PC-3 (cell line): ENCODE data around the gene GALNT3. TPM values are rescaled to one million over a fixed set of nuclear protein-coding genes. Genes with fewer than 3 reads are reported as not detected.

Source experiments
- ATAC-seq: fragments of 200-7000 bp; cut with Tn5 transposase; 2 replicates; pipeline ENCODE4 v1.9.1; 2020; ENCODE audit warnings: mild to moderate bottlenecking, moderate library complexity
- BruUV-seq: library from RNA; stranded (reverse); fragments of 400-500 nt; replicated peaks from 2 replicates; lab custom pipeline; 2021; lab: Mats Ljungman, UMichigan
- CTCF ChIA-PET: fragments of 300-600 bp; sonication (Branson Sonifier 250); formaldehyde crosslinking; loops from one replicate; lab custom pipeline; 2022; ENCODE audit warnings: antibody characterized with exemption; lab: Charles Lee
- POLR2A ChIA-PET: fragments of 300-600 bp; sonication (Branson Sonifier 250); formaldehyde crosslinking; loops from one replicate; lab custom pipeline; 2022; ENCODE audit warnings: antibody characterized with exemption; ENCODE audit not compliant: unreplicated experiment; lab: Charles Lee
- DNase-seq: peaks from one replicate; pipeline ENCODE4 v3.0.0-alpha.2; 2015
- H2AFZ ChIP-seq: fragments of 300-600 bp; sonication (generic); 2 replicates; pipeline ENCODE4 v1.6.0; 2016; ENCODE audit warnings: antibody characterized with exemption, low read length
- H3F3A ChIP-seq: fragments of 300-600 bp; sonication (generic); one replicate; pipeline ENCODE4 v1.6.0; 2017; ENCODE audit warnings: antibody characterized with exemption, low read length, control low read depth, mild to moderate bottlenecking; ENCODE audit not compliant: unreplicated experiment
- H3K27ac ChIP-seq: fragments of 300-600 bp; sonication (generic); 2 replicates; pipeline ENCODE4 v1.5.1; 2016; ENCODE audit warnings: mild to moderate bottlenecking, low read length
- H3K27me3 ChIP-seq: fragments of 300-600 bp; sonication (generic); 2 replicates; pipeline ENCODE4 v1.6.1; 2016; ENCODE audit warnings: low read length, mixed read lengths
- H3K36me3 ChIP-seq: fragments of 300-600 bp; sonication (generic); 2 replicates; pipeline ENCODE4 v1.6.1; 2016; ENCODE audit warnings: low read depth, mixed run types, low read length, mixed read lengths
- H3K4me1 ChIP-seq: fragments of 300-600 bp; sonication (generic); 2 replicates; pipeline ENCODE4 v1.5.1; 2016; ENCODE audit warnings: low read length; ENCODE audit not compliant: insufficient read depth
- H3K4me2 ChIP-seq: fragments of 300-600 bp; sonication (generic); 2 replicates; pipeline ENCODE4 v1.6.0; 2016; ENCODE audit warnings: low read length
- H3K4me3 ChIP-seq: fragments of 300-600 bp; sonication (generic); 2 replicates; pipeline ENCODE4 v1.5.1; 2016; ENCODE audit warnings: mild to moderate bottlenecking, low read length, mixed read lengths
- H3K79me2 ChIP-seq: fragments of 300-600 bp; sonication (generic); 2 replicates; pipeline ENCODE4 v1.6.1; 2017; ENCODE audit warnings: low read length, mixed read lengths
- H3K9ac ChIP-seq: fragments of 300-600 bp; sonication (generic); 2 replicates; pipeline ENCODE4 v1.6.0; 2016; ENCODE audit warnings: mild to moderate bottlenecking, low read length
- H3K9me2 ChIP-seq: fragments of 300-600 bp; sonication (generic); replicated peaks from 2 replicates; pipeline ENCODE4 v1.6.1; 2016; ENCODE audit warnings: mixed run types, low read length, mixed read lengths
- H3K9me3 ChIP-seq: fragments of 300-600 bp; sonication (generic); 2 replicates; pipeline ENCODE4 v1.6.1; 2016; ENCODE audit warnings: low read length, mixed read lengths
- H4K20me1 ChIP-seq: fragments of 300-600 bp; sonication (generic); 2 replicates; pipeline ENCODE4 v1.6.1; 2016; ENCODE audit warnings: low read length, mixed read lengths
- EZH2 ChIP-seq: fragments of 300-600 bp; sonication (generic); IDR thresholded peaks from one replicate; pipeline ENCODE4 v1.6.1; 2017; ENCODE audit warnings: antibody characterized with exemption, mild to moderate bottlenecking, low read length; ENCODE audit not compliant: unreplicated experiment
- EZH2phosphoT487 ChIP-seq: fragments of 300-600 bp; sonication (generic); IDR thresholded peaks from 2 replicates; pipeline ENCODE4 v1.6.1; 2018; ENCODE audit warnings: mild to moderate bottlenecking, antibody characterized with exemption, low read length, borderline replicate concordance
- intact Hi-C: fragments of 100-400 bp; cut with micrococcal nuclease; formaldehyde crosslinking; loops from 2 replicates; pipeline ENCODE4 v1.9.0; 2023
- total RNA-seq: library from RNA; depleted of rRNA; stranded (reverse); fragments of >200 nt; gene quantifications from 2 replicates; pipeline ENCODE4 v1.2.3, GENCODE V29; 2014
- TF ChIP-seq, protein P1 (sequence below): fragments of 300-600 bp; sonication (generic); conservative IDR thresholded peaks from 2 replicates; pipeline ENCODE4 v1.5.1; 2017; ENCODE audit warnings: antibody characterized with exemption, low read depth, mild to moderate bottlenecking, low read length

Gene GALNT3
- total RNA-seq, 1 experiment from 2014 or later: 44.8 TPM

- CTCF ChIA-PET: no interaction called here
- no peaks in the 10 kb centered on the region; the same call in 1 of the 2 replicates for H3K9me2 ChIP-seq
- intact Hi-C loops: no loop called here
- no peak overlapping the region for H3K27ac ChIP-seq
- H3K79me2 ChIP-seq: no peaks in the 10 kb centered on the region
- H4K20me1 ChIP-seq: no peaks in the 10 kb centered on the region
- H3K4me3 ChIP-seq: 0 out of 2 replicates have a peak overlapping the region, but pooled peaks have one; percentile 6
- H3K9ac ChIP-seq: no peak overlapping the region
- ATAC-seq: peak; percentile 67
- POLR2A ChIA-PET: no interaction called here
- TF ChIP-seq, protein P1, sequence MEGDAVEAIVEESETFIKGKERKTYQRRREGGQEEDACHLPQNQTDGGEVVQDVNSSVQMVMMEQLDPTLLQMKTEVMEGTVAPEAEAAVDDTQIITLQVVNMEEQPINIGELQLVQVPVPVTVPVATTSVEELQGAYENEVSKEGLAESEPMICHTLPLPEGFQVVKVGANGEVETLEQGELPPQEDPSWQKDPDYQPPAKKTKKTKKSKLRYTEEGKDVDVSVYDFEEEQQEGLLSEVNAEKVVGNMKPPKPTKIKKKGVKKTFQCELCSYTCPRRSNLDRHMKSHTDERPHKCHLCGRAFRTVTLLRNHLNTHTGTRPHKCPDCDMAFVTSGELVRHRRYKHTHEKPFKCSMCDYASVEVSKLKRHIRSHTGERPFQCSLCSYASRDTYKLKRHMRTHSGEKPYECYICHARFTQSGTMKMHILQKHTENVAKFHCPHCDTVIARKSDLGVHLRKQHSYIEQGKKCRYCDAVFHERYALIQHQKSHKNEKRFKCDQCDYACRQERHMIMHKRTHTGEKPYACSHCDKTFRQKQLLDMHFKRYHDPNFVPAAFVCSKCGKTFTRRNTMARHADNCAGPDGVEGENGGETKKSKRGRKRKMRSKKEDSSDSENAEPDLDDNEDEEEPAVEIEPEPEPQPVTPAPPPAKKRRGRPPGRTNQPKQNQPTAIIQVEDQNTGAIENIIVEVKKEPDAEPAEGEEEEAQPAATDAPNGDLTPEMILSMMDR: no peak
- no peak for TF ChIP-seq EZH2phosphoT487
- TF ChIP-seq EZH2: no peak
- BruUV-seq: no TSS peak
- no peaks in the 10 kb centered on the region for H3K36me3 ChIP-seq
- peak overlapping the region; percentile 51 for H3K4me2 ChIP-seq
- no peaks in the 10 kb centered on the region for H3K9me3 ChIP-seq
- peak; percentile 94 for DNase-seq
- H3K4me1 ChIP-seq: peaks cover 29% of the 10 kb centered on the region
- H2AFZ ChIP-seq: no peak overlapping the region
- no peaks in the 10 kb centered on the region for H3K27me3 ChIP-seq
- H3F3A ChIP-seq: no peaks in the 10 kb centered on the region
Observed at GRCh38 chr2:165804719-165805118, 10.7 kb upstream of the GALNT3 start.

DNA sequence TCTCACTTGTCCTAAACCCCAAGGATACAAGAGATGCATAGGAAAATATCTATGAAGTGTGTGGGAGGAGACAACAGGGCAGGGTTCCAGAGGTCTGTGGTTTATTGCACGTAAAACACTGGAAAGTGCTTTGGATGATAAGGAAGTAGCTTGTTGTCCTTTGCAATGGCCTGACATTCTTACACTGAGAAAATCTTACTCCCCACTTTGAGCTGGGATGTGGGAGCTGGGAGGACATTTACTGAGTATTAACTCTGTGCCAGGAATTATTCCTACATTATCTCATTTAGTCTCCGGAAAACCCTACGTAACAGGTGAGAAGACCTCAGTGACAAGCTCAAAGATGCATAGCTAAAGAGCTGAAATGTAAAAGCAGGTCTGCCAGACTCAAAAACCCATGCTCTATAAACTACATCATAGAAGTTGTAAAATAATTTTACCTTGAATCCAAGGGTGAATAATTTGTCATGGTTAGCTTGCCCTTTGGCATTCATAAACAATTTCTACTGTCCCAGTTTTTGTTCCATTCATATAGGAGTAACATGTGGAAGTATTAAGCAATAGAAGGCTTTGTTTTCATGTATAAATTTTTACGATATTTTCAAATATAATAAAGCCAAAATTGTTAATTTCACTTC is 9.2 kb upstream of the GALNT3 start:
- H3K4me1 ChIP-seq: peaks cover 29% of the 10 kb centered on the region
- H3K4me3 ChIP-seq: no peak overlapping the region
- CTCF ChIA-PET: interaction anchor here (1.5 kb wide), 1 partner anchor 71 kb away, joined by 8 read pairs; no protein-coding TSS in a partner anchor
- DNase-seq (peak; percentile 76), ATAC-seq (peak; percentile 68)
- no TSS peak for BruUV-seq
- H4K20me1 ChIP-seq: no peaks in the 10 kb centered on the region
- H3K27ac ChIP-seq: peak overlapping the region; percentile 8; the same call in 1 of the 2 replicates
- H3K9ac ChIP-seq: no peak overlapping the region
- H3K36me3 ChIP-seq: no peaks in the 10 kb centered on the region
- no peaks in the 10 kb centered on the region for H3F3A ChIP-seq
- peak overlapping the region; percentile 27 for H3K4me2 ChIP-seq
- no peaks in the 10 kb centered on the region for H3K79me2 ChIP-seq
- no peaks in the 10 kb centered on the region; the same call in 1 of the 2 replicates for H3K9me2 ChIP-seq
- no peaks in the 10 kb centered on the region for H3K9me3 ChIP-seq
- intact Hi-C loops: no loop called here
- TF ChIP-seq, protein P1: no peak
- no peak for TF ChIP-seq EZH2
- no peak for TF ChIP-seq EZH2phosphoT487
- POLR2A ChIA-PET: no interaction called here
- H2AFZ ChIP-seq: no peak overlapping the region
- no peaks in the 10 kb centered on the region for H3K27me3 ChIP-seq

DNA sequence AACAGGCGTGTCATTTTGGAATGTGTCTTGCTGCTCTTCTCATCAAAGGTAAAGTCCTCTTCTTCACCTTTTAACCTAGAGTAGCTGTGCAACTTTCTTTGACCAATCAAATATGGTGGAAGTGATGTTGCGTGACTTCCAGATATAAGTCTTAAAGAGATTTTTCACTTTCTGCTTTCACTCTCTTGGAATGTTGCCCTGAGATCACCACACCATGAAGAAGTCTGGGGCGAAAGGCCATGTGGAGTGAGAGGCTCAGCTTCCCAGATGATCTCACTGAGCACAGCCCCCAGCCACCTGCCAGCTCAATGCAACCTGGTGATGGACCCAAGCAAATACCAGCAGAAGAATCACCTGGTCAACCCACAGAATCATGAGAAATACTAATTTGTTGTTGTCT is 7.1 kb upstream of the GALNT3 start:
- H3K36me3 ChIP-seq: no peaks in the 10 kb centered on the region
- ChIA-PET POLR2A (no interaction called here), CTCF (no interaction called here)
- H3K27me3 ChIP-seq: no peaks in the 10 kb centered on the region
- H3F3A ChIP-seq: no peaks in the 10 kb centered on the region
- H3K9me3 ChIP-seq: no peaks in the 10 kb centered on the region
- H3K9ac ChIP-seq: no peak overlapping the region
- TF ChIP-seq EZH2: no peak
- TF ChIP-seq EZH2phosphoT487: no peak
- TF ChIP-seq, protein P1: no peak
- H3K4me1 ChIP-seq: peaks cover 29% of the 10 kb centered on the region
- H3K4me3 ChIP-seq: no peak overlapping the region
- H3K9me2 ChIP-seq: no peaks in the 10 kb centered on the region; the same call in 1 of the 2 replicates
- no peak overlapping the region for H3K27ac ChIP-seq
- H4K20me1 ChIP-seq: no peaks in the 10 kb centered on the region
- H3K79me2 ChIP-seq: no peaks in the 10 kb centered on the region
- H3K4me2 ChIP-seq: no peak overlapping the region
- no peak for DNase-seq
- intact Hi-C loops: no loop called here
- no TSS peak for BruUV-seq
- no peak overlapping the region for H2AFZ ChIP-seq
- ATAC-seq: no peak
